Adrenal gland (tissue), 5 donors: ENCODE measurements around the gene CHRM2.

Experiments used
- POLR2A ChIP-seq, 2 donors: fragments of 450-650 bp; IDR thresholded peaks; one replicate each; pipeline ENCODE4 v1.6.1; 2017; ENCODE audit warnings: antibody characterized with exemption in 2 of 2, mild to moderate bottlenecking in 2 of 2, moderate library complexity in 1 of 2
- TF ChIP-seq, protein P1 (sequence below), 6 experiments: fragments of 450-650 bp in 4 of 6; fragments of 200-600 bp in 2 of 6; sonication (generic) in 1 of 6; IDR thresholded peaks; 1 replicate in 5 of 6; 2 replicates in 1 of 6; pipeline versions ENCODE4 v1.5.1 to v1.8.0; 2016 to 2021; ENCODE audit warnings: antibody characterized with exemption in 6 of 6, mild to moderate bottlenecking in 2 of 6, moderate library complexity in 1 of 6
- donor health status: DM: no; HTN: no; CAD: no.

DNA sequence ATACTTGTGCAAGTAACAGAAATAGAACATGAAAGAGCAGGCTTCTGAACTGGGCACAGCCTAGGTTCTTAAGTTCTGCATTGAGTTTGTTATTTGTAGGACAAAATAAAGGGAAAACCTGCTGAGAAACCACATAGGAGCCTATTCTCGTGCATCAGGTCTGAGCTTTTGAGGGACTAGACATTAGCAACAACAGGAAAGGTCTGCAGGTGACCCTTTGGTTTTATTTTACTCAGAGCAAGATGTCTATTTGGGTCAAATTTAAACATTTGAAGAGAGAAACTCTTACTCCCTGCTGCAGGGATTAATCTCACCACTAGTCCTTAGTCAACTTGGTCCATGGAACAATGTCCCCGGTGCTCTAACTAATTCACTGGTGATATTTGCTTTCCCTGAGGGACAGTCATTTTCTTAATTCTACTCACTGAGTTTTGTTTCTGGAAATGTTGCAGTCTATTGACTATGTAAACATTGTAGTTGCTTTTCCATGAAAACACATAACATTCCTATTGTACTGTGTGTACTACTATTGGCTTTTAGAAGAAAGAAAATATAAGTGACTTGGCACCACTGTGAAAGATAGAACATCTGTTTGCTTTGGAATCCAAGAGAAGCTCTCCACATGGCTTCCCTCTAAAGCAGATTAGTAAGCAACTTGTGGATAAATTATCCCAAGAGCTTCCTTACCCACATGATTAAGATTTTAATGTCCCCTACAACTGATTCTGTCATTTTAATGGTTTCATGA is 108.2 kb downstream of the CHRM2 start:
- TF ChIP-seq, protein P1, sequence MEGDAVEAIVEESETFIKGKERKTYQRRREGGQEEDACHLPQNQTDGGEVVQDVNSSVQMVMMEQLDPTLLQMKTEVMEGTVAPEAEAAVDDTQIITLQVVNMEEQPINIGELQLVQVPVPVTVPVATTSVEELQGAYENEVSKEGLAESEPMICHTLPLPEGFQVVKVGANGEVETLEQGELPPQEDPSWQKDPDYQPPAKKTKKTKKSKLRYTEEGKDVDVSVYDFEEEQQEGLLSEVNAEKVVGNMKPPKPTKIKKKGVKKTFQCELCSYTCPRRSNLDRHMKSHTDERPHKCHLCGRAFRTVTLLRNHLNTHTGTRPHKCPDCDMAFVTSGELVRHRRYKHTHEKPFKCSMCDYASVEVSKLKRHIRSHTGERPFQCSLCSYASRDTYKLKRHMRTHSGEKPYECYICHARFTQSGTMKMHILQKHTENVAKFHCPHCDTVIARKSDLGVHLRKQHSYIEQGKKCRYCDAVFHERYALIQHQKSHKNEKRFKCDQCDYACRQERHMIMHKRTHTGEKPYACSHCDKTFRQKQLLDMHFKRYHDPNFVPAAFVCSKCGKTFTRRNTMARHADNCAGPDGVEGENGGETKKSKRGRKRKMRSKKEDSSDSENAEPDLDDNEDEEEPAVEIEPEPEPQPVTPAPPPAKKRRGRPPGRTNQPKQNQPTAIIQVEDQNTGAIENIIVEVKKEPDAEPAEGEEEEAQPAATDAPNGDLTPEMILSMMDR (IDR thresholded peaks at IDR 0.05): no peak
- TF ChIP-seq POLR2A (IDR thresholded peaks at IDR 0.05): no peak
